ENCODE results near the gene CXXC5.

DNA sequence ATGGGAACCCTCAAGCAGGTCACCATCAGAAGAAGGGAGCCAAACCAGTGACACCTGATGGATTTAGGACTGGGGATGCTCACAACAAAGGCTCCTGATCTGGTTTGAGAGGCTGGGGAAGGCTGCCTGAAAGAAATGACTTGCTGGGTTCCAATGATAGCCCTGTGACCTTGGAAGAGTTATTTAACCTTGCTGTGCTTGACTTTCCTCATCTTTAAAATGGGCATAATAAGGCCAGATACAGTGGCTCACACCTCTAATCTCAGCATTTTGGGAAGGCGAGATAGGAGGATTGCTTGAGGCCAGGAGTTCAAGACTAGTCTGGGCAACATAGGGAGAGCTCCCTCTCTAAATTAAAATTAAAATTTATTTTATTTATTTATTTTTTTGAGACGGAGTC, 83.9 kb downstream of the CXXC5 start:
- TF ChIP-seq, protein P1, sequence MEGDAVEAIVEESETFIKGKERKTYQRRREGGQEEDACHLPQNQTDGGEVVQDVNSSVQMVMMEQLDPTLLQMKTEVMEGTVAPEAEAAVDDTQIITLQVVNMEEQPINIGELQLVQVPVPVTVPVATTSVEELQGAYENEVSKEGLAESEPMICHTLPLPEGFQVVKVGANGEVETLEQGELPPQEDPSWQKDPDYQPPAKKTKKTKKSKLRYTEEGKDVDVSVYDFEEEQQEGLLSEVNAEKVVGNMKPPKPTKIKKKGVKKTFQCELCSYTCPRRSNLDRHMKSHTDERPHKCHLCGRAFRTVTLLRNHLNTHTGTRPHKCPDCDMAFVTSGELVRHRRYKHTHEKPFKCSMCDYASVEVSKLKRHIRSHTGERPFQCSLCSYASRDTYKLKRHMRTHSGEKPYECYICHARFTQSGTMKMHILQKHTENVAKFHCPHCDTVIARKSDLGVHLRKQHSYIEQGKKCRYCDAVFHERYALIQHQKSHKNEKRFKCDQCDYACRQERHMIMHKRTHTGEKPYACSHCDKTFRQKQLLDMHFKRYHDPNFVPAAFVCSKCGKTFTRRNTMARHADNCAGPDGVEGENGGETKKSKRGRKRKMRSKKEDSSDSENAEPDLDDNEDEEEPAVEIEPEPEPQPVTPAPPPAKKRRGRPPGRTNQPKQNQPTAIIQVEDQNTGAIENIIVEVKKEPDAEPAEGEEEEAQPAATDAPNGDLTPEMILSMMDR (conservative IDR thresholded peaks at IDR 0.05; ENCODE audit: low read depth, low read length): no peak
- no peak for TF ChIP-seq BHLHE40 (IDR thresholded peaks at IDR 0.05; ENCODE audit: low read depth, low read length)

Data from IMR-90 (cell line).